PC-9 (cell line): ENCODE results near the gene RAB7B. TPM values are rescaled to one million over a fixed set of nuclear protein-coding genes. Genes with fewer than 3 reads are reported as not detected.

Experiments
- BruUV-seq: library from RNA; stranded (reverse); fragments of 400-500 nt; replicated peaks from 2 replicates; lab custom pipeline; 2021; lab: Mats Ljungman, UMichigan
- CTCF ChIA-PET: fragments of 300-600 bp; sonication (Branson Sonifier 250); formaldehyde crosslinking; loops from one replicate; lab custom pipeline; 2022; ENCODE audit warnings: antibody characterized with exemption; lab: Charles Lee
- POLR2A ChIA-PET: fragments of 300-600 bp; sonication (Branson Sonifier 250); formaldehyde crosslinking; loops from one replicate; lab custom pipeline; 2022; ENCODE audit warnings: antibody characterized with exemption; ENCODE audit not compliant: unreplicated experiment; lab: Charles Lee
- DNase-seq, 2 experiments: peaks; one replicate each; pipeline versions ENCODE4 v3.0.0 to v3.0.0-alpha.2; 2015 to 2022; ENCODE audit warnings: mixed read lengths in 1 of 2
- H2AFZ ChIP-seq: fragments of 200-600 bp; sonication (generic); 2 replicates; pipeline ENCODE4 v1.8.1; 2017; ENCODE audit warnings: antibody characterized with exemption
- H3F3A ChIP-seq: fragments of 200-600 bp; sonication (generic); 2 replicates; pipeline ENCODE4 v1.8.1; 2017; ENCODE audit warnings: antibody characterized with exemption, mild to moderate bottlenecking, low read depth; ENCODE audit not compliant: insufficient read depth
- H3K27ac ChIP-seq: fragments of 200-600 bp; sonication (generic); 2 replicates; pipeline ENCODE4 v1.6.1; 2016; ENCODE audit warnings: mixed run types
- H3K27me3 ChIP-seq: fragments of 200-600 bp; sonication (generic); 2 replicates; pipeline ENCODE4 v1.6.1; 2016; ENCODE audit warnings: low read depth, mixed run types; ENCODE audit not compliant: insufficient read depth
- H3K36me3 ChIP-seq: fragments of 200-600 bp; sonication (generic); 2 replicates; pipeline ENCODE4 v1.6.1; 2016; ENCODE audit warnings: low read depth, mixed run types
- H3K4me1 ChIP-seq: fragments of 200-600 bp; sonication (generic); replicated peaks from 2 replicates; pipeline ENCODE4 v1.6.1; 2016; ENCODE audit warnings: mixed run types; ENCODE audit not compliant: insufficient read depth
- H3K4me2 ChIP-seq: fragments of 200-600 bp; sonication (generic); 2 replicates; pipeline ENCODE4 v1.6.1; 2017; ENCODE audit warnings: mixed run types
- H3K4me3 ChIP-seq: fragments of 200-600 bp; sonication (generic); 2 replicates; pipeline ENCODE4 v1.6.1; 2016; ENCODE audit warnings: mixed run types
- H3K79me2 ChIP-seq: fragments of 200-600 bp; sonication (generic); 2 replicates; pipeline ENCODE4 v1.6.1; 2017; ENCODE audit warnings: low read depth, mixed run types
- H3K9me2 ChIP-seq: fragments of 200-600 bp; sonication (generic); 2 replicates; pipeline ENCODE4 v1.8.1; 2017; ENCODE audit warnings: mild to moderate bottlenecking; ENCODE audit not compliant: insufficient read depth
- H3K9me3 ChIP-seq: fragments of 200-600 bp; sonication (generic); 2 replicates; pipeline ENCODE4 v1.8.1; 2016; ENCODE audit warnings: low read depth; ENCODE audit not compliant: insufficient read depth
- H4K20me1 ChIP-seq: fragments of 200-600 bp; sonication (generic); 2 replicates; pipeline ENCODE4 v1.8.1; 2017; ENCODE audit not compliant: insufficient read depth
- CTCF ChIP-seq: fragments of 200-600 bp; sonication (generic); conservative IDR thresholded peaks from 2 replicates; pipeline ENCODE4 v1.6.1; 2017; ENCODE audit warnings: mixed run types, antibody characterized with exemption, mild to moderate bottlenecking, moderate library complexity
- EZH2 ChIP-seq: fragments of 200-600 bp; sonication (generic); IDR thresholded peaks from 2 replicates; pipeline ENCODE4 v1.8.0; 2017; ENCODE audit warnings: antibody characterized with exemption, low read depth
- intact Hi-C: fragments of 100-400 bp; cut with micrococcal nuclease; formaldehyde crosslinking; loops from one replicate; pipeline ENCODE4 v1.10.0; 2022; ENCODE audit not compliant: unreplicated experiment
- total RNA-seq: library from RNA; stranded (reverse); gene quantifications from 2 replicates; pipeline ENCODE4 v1.2.3, GENCODE V29; 2021

Gene RAB7B
- total RNA-seq, 1 experiment from 2014 or later: not detected

GRCh38 chr1:206030191-206030590, 27.0 kb upstream of the RAB7B start:
- ChIA-PET POLR2A (interaction anchor here (0.5 to 0.6 kb wide), 3 partner anchors 31 to 1055 kb away, joined by 3 to 4 read pairs (median 3); no protein-coding TSS in a partner anchor), CTCF (interaction anchor here (0.6 to 1.1 kb wide), 3 partner anchors 44 to 76 kb away, joined by 3 to 6 read pairs (median 6); no protein-coding TSS in a partner anchor)
- intact Hi-C loops: loop anchor here (1.0 to 2.0 kb wide), 2 partner anchors 45 to 76 kb away; no protein-coding TSS in a partner anchor
- H4K20me1 ChIP-seq: no peaks in the 10 kb centered on the region
- no peaks in the 10 kb centered on the region; the same call in 1 of the 2 replicates for H3F3A ChIP-seq
- H3K9me3 ChIP-seq: no peaks in the 10 kb centered on the region
- no peak overlapping the region for H2AFZ ChIP-seq
- H3K9me2 ChIP-seq: no peaks in the 10 kb centered on the region
- TF ChIP-seq EZH2 (no peak), CTCF (no peak)
- no TSS peak for BruUV-seq
- peaks cover 5% of the 10 kb centered on the region; the same call in 1 of the 2 replicates for H3K4me1 ChIP-seq
- H3K27ac ChIP-seq: no peak overlapping the region
- DNase-seq: no peak
- H3K4me2 ChIP-seq: no peak overlapping the region
- H3K4me3 ChIP-seq: no peak overlapping the region
- H3K36me3 ChIP-seq: no peaks in the 10 kb centered on the region
- no peaks in the 10 kb centered on the region for H3K79me2 ChIP-seq
- no peaks in the 10 kb centered on the region for H3K27me3 ChIP-seq

GRCh38 chr1:206029484-206029883, 26.3 kb upstream of the RAB7B start:
- no peaks in the 10 kb centered on the region for H3K9me3 ChIP-seq
- no TSS peak for BruUV-seq
- CTCF ChIA-PET: no interaction called here
- H4K20me1 ChIP-seq: no peaks in the 10 kb centered on the region
- no peaks in the 10 kb centered on the region for H3K36me3 ChIP-seq
- no peak overlapping the region for H3K4me2 ChIP-seq
- H3K27ac ChIP-seq: no peak overlapping the region
- no peaks in the 10 kb centered on the region; the same call in 1 of the 2 replicates for H3F3A ChIP-seq
- no peak overlapping the region for H3K4me3 ChIP-seq
- POLR2A ChIA-PET: no interaction called here
- intact Hi-C loops: no loop called here
- DNase-seq: no peak
- no peaks in the 10 kb centered on the region for H3K9me2 ChIP-seq
- H3K27me3 ChIP-seq: no peaks in the 10 kb centered on the region
- TF ChIP-seq EZH2 (no peak), CTCF (no peak)
- no peak overlapping the region for H2AFZ ChIP-seq
- H3K4me1 ChIP-seq: peaks cover 5% of the 10 kb centered on the region; the same call in 1 of the 2 replicates
- H3K79me2 ChIP-seq: no peaks in the 10 kb centered on the region

- H3F3A ChIP-seq: peaks cover 22% of the 10 kb centered on the region
- no peaks in the 10 kb centered on the region for H3K79me2 ChIP-seq
- H3K27me3 ChIP-seq: no peaks in the 10 kb centered on the region
- intact Hi-C loops: no loop called here
- no peaks in the 10 kb centered on the region for H3K36me3 ChIP-seq
- H3K9me3 ChIP-seq: no peaks in the 10 kb centered on the region
- no peak overlapping the region for H3K4me3 ChIP-seq
- no peak overlapping the region for H3K27ac ChIP-seq
- H3K9me2 ChIP-seq: no peaks in the 10 kb centered on the region
- TF ChIP-seq EZH2 (no peak), CTCF (no peak)
- no peak overlapping the region for H3K4me2 ChIP-seq
- ChIA-PET POLR2A (no interaction called here), CTCF (no interaction called here)
- BruUV-seq: no TSS peak
- no peak for DNase-seq
- no peaks in the 10 kb centered on the region for H4K20me1 ChIP-seq
- peaks cover 25% of the 10 kb centered on the region for H3K4me1 ChIP-seq
- no peak overlapping the region for H2AFZ ChIP-seq
These were observed 22.2 kb upstream of the RAB7B start for GRCh38 chr1:206025283-206025820.
